Endothelial cell of umbilical vein (primary cell): Measurements from ENCODE around the gene LDLRAD4. TPM values are rescaled to one million over a fixed set of nuclear protein-coding genes. Genes with fewer than 3 reads are reported as not detected.

ENCODE experiments used
- BruUV-seq: library from RNA; stranded (reverse); fragments of 400-500 nt; replicated peaks from 2 replicates; lab custom pipeline; 2021; lab: Mats Ljungman, UMichigan
- CTCF ChIA-PET: fragments of 300-600, 350-600 bp; sonication (Branson Sonifier 250); formaldehyde crosslinking; loops from one replicate; lab custom pipeline; 2021; ENCODE audit warnings: antibody characterized with exemption, inconsistent platforms; lab: Charles Lee
- POLR2A ChIA-PET: fragments of 300-600, 350-600 bp; sonication (Branson Sonifier 250); formaldehyde crosslinking; loops from one replicate; lab custom pipeline; 2021; ENCODE audit warnings: antibody characterized with exemption, inconsistent platforms; lab: Charles Lee
- DNase-seq: peaks from one replicate; pipeline ENCODE4 v3.0.0-alpha.2; 2011; ENCODE audit warnings: low read depth, low spot score
- FAIRE-seq: peaks from 2 replicates; lab custom pipeline; 2011; peaks lifted over from hg19 to GRCh38; lab: Jason Lieb, UNC
- H2AFZ ChIP-seq: 2 replicates; pipeline ENCODE4 v1.6.0; 2012; ENCODE audit warnings: low read depth, low read length, control low read depth, inconsistent platforms
- H3K27ac ChIP-seq: 2 replicates; pipeline ENCODE4 v1.5.1; 2011; ENCODE audit warnings: low read depth, mild to moderate bottlenecking, control low read depth, low read length, moderate library complexity; ENCODE audit not compliant: insufficient read depth
- H3K27me3 ChIP-seq, 2 experiments: 2 replicates each; pipeline versions ENCODE4 v1.6.0 to v1.6.1; 2011; ENCODE audit warnings: low read length in 2 of 2, mixed read lengths in 1 of 2; ENCODE audit not compliant: control insufficient read depth in 2 of 2, insufficient read depth in 2 of 2
- H3K36me3 ChIP-seq, 2 experiments: 2 replicates in 1 of 2; 3 replicates in 1 of 2; pipeline ENCODE4 v1.5.1; 2011; ENCODE audit warnings: low read length in 2 of 2, mild to moderate bottlenecking in 1 of 2, moderate library complexity in 1 of 2; ENCODE audit not compliant: control insufficient read depth in 2 of 2, insufficient read depth in 2 of 2; ENCODE audit errors: extremely low read depth in 1 of 2
- H3K4me1 ChIP-seq: 3 replicates; pipeline ENCODE4 v1.5.1; 2011; ENCODE audit warnings: mild to moderate bottlenecking, low read length; ENCODE audit not compliant: control insufficient read depth, insufficient read depth; ENCODE audit errors: extremely low read depth
- H3K4me2 ChIP-seq: 2 replicates; pipeline ENCODE4 v1.6.1; 2011; ENCODE audit warnings: low read length, control low read depth, mixed read lengths; ENCODE audit not compliant: insufficient read depth
- H3K4me3 ChIP-seq, 3 experiments: fragments of 200-600 bp in 1 of 3; sonication (generic), shearing (Covaris generic) in 1 of 3; replicated peaks in 1 of 3; 2 replicates each; pipeline ENCODE4 v1.5.1; 2011 to 2016; ENCODE audit warnings: control low read depth in 3 of 3, low read length in 3 of 3, mild to moderate bottlenecking in 2 of 3, inconsistent platforms in 1 of 3, low read depth in 1 of 3, moderate library complexity in 1 of 3; ENCODE audit not compliant: insufficient read depth in 1 of 3
- H3K79me2 ChIP-seq: 2 replicates; pipeline ENCODE4 v1.6.0; 2012; ENCODE audit warnings: low read length, inconsistent platforms; ENCODE audit not compliant: control insufficient read depth, insufficient read depth
- H3K9ac ChIP-seq: replicated peaks from 2 replicates; pipeline ENCODE3; 2011; ENCODE audit warnings: low read length, control low read depth; ENCODE audit not compliant: insufficient read depth; ENCODE audit errors: extremely low read depth
- H3K9me1 ChIP-seq: replicated peaks from 3 replicates; pipeline ENCODE4 v1.6.0; 2011; ENCODE audit warnings: mild to moderate bottlenecking, low read length; ENCODE audit not compliant: control insufficient read depth, insufficient read depth; ENCODE audit errors: extremely low read depth
- H3K9me3 ChIP-seq: replicated peaks from 2 replicates; pipeline ENCODE4 v1.5.1; 2012; ENCODE audit warnings: low read length, inconsistent platforms; ENCODE audit not compliant: control insufficient read depth, insufficient read depth
- H4K20me1 ChIP-seq: replicated peaks from 2 replicates; pipeline ENCODE3; 2011; ENCODE audit warnings: mild to moderate bottlenecking, low read length; ENCODE audit not compliant: control insufficient read depth, insufficient read depth; ENCODE audit errors: extremely low read depth
- CTCF ChIP-seq, 2 donors: IDR thresholded peaks; 1 replicate in 1 of 2; 2 replicates in 1 of 2; pipeline ENCODE4 v1.5.1; 2011; ENCODE audit warnings: low read length in 2 of 2, mild to moderate bottlenecking in 2 of 2, moderate library complexity in 2 of 2, control low read depth in 1 of 2, inconsistent platforms in 1 of 2, low read depth in 1 of 2; ENCODE audit not compliant: insufficient read depth in 1 of 2; ENCODE audit errors: extremely low read depth in 1 of 2
- EZH2 ChIP-seq: IDR thresholded peaks from 2 replicates; pipeline ENCODE4 v1.6.1; 2012; ENCODE audit warnings: borderline replicate concordance, low read depth, mild to moderate bottlenecking, moderate library complexity, low read length, inconsistent platforms; ENCODE audit not compliant: severe bottlenecking
- FOS ChIP-seq: IDR thresholded peaks from 2 replicates; pipeline ENCODE4 v1.6.1; 2011; ENCODE audit warnings: mild to moderate bottlenecking, low read length, moderate library complexity, borderline replicate concordance; ENCODE audit not compliant: insufficient read depth
- GATA2 ChIP-seq: IDR thresholded peaks from 2 replicates; pipeline ENCODE4 v1.7.0; 2011; ENCODE audit warnings: low read depth, mild to moderate bottlenecking, moderate library complexity, mixed read lengths, low read length; ENCODE audit not compliant: insufficient read length, insufficient read depth
- JUN ChIP-seq: IDR thresholded peaks from 2 replicates; pipeline ENCODE4 v1.6.1; 2011; ENCODE audit warnings: borderline replicate concordance, low read depth; ENCODE audit not compliant: insufficient read length, insufficient read depth
- MAX ChIP-seq: IDR thresholded peaks from 2 replicates; pipeline ENCODE4 v1.6.1; 2011; ENCODE audit not compliant: insufficient read depth, insufficient read length
- MYC ChIP-seq: IDR thresholded peaks from one replicate; pipeline ENCODE4 v1.6.1; 2011; ENCODE audit warnings: mild to moderate bottlenecking, low read depth, low read length
- POLR2A ChIP-seq: IDR thresholded peaks from 2 replicates; pipeline ENCODE4 v1.6.1; 2012; ENCODE audit warnings: low read depth, mild to moderate bottlenecking, control low read depth, low read length
- POLR2AphosphoS5 ChIP-seq: IDR thresholded peaks from 2 replicates; pipeline ENCODE4 v1.6.1; 2012; ENCODE audit warnings: low read depth, mild to moderate bottlenecking, control low read depth, low read length, moderate library complexity; ENCODE audit not compliant: insufficient read depth
- dilution Hi-C: fragments of 300-500 bp; cut with MboI; formaldehyde crosslinking; loops from one replicate; pipeline ENCODE4 v1.15.0; 2019; ENCODE audit warnings: low sequenced_read_pairs; ENCODE audit not compliant: extremely low pct_ligation_motif_present
- intact Hi-C: fragments of 100-400 bp; cut with micrococcal nuclease; formaldehyde crosslinking; loops from one replicate; pipeline ENCODE4 v1.10.0; 2022
- polyA plus RNA-seq, 4 experiments: library from polyadenylated mRNA; depleted of rRNA in 3 of 4; stranded (reverse) in 3 of 4; unstranded in 1 of 4; fragments of >200 nt; gene quantifications; 2 replicates each; pipeline versions ENCODE4 v1.2.1 to v1.2.3, GENCODE V29; 2011 to 2012; ENCODE audit warnings: missing spikeins in 1 of 4
- total RNA-seq: library from RNA; stranded (reverse); gene quantifications from 2 replicates; pipeline ENCODE4 v1.2.3, GENCODE V29; 2021

The LDLRAD4 gene
- total and polyA plus RNA-seq, 2 donors (not counting 3 experiments of a cell fraction or from before 2014, with no cell fraction given) = 5.2 to 6.5 TPM

- DNase-seq (no peak), FAIRE-seq (no peak)
- intact Hi-C loops = no loop called here
- Histone ChIP-seq H3K9me3 (no peaks in the 10 kb centered on the region), H3K4me2 (no peak overlapping the region), H3K27ac (no peak overlapping the region), H3K27me3 (peaks cover 0 to 4% of the 10 kb centered on the region in 2 experiments), H3K36me3 (no peaks in the 10 kb centered on the region), H3K4me1 (no peaks in the 10 kb centered on the region), H3K79me2 (no peaks in the 10 kb centered on the region), H3K9ac (no peak overlapping the region), H2AFZ (no peak overlapping the region), H3K4me3 (no peak overlapping the region), H4K20me1 (no peaks in the 10 kb centered on the region), H3K9me1 (no peaks in the 10 kb centered on the region)
- ChIA-PET CTCF (interaction anchor here (1.0 kb wide), 1 partner anchor 9 kb away, joined by 5 read pairs; no protein-coding TSS in a partner anchor), POLR2A (no interaction called here)
- no TSS peak for BruUV-seq
- dilution Hi-C loops = no loop called here
- no peak for TF ChIP-seq JUN
- TF ChIP-seq POLR2AphosphoS5 = no peak
- no peak for TF ChIP-seq MAX
- TF ChIP-seq CTCF (IDR thresholded peaks at IDR 0.05; ENCODE audit: extremely low read depth in 1 of 2, insufficient read depth in 1 of 2, low read depth in 1 of 2, low read length in 2 of 2) = no peak
- no peak for TF ChIP-seq FOS
- no peak for TF ChIP-seq EZH2
- TF ChIP-seq MYC = no peak
- TF ChIP-seq GATA2 = no peak
- no peak for TF ChIP-seq POLR2A
Observed at GRCh38 chr18:13587937-13588336, 369.4 kb downstream of the LDLRAD4 start.
